Muscle layer of colon (tissue), 2 donors: Measurements from ENCODE around the gene TRHDE.

ENCODE experiments used
- H3K27ac ChIP-seq: one replicate; pipeline ENCODE4 v1.7.0; 2013; ENCODE audit warnings: low read depth, mild to moderate bottlenecking, low read length, moderate library complexity
- H3K27me3 ChIP-seq, 2 donors: one replicate each; pipeline ENCODE4 v1.7.0; 2013; ENCODE audit warnings: low read length in 2 of 2, mild to moderate bottlenecking in 2 of 2; ENCODE audit not compliant: insufficient read depth in 2 of 2, control insufficient read depth in 1 of 2
- H3K36me3 ChIP-seq: one replicate; pipeline ENCODE4 v1.7.0; 2013; ENCODE audit warnings: mild to moderate bottlenecking, low read length; ENCODE audit not compliant: insufficient read depth
- H3K4me1 ChIP-seq: one replicate; pipeline ENCODE4 v1.7.0; 2013; ENCODE audit warnings: mild to moderate bottlenecking, low read length; ENCODE audit not compliant: insufficient read depth
- H3K4me3 ChIP-seq, 2 donors: one replicate each; pipeline ENCODE4 v1.7.0; 2013; ENCODE audit warnings: low read length in 2 of 2, low read depth in 1 of 2, mild to moderate bottlenecking in 1 of 2, moderate library complexity in 1 of 2
- H3K9ac ChIP-seq: one replicate; pipeline ENCODE4 v1.7.0; 2013; ENCODE audit warnings: low read length
- H3K9me3 ChIP-seq: one replicate; pipeline ENCODE4 v1.7.0; 2013; ENCODE audit warnings: mild to moderate bottlenecking, low read length
- donor health status: abdominal sarcoma.
- donor health status: Adenocarcinoma of cecum.

The TRHDE gene, protein sequence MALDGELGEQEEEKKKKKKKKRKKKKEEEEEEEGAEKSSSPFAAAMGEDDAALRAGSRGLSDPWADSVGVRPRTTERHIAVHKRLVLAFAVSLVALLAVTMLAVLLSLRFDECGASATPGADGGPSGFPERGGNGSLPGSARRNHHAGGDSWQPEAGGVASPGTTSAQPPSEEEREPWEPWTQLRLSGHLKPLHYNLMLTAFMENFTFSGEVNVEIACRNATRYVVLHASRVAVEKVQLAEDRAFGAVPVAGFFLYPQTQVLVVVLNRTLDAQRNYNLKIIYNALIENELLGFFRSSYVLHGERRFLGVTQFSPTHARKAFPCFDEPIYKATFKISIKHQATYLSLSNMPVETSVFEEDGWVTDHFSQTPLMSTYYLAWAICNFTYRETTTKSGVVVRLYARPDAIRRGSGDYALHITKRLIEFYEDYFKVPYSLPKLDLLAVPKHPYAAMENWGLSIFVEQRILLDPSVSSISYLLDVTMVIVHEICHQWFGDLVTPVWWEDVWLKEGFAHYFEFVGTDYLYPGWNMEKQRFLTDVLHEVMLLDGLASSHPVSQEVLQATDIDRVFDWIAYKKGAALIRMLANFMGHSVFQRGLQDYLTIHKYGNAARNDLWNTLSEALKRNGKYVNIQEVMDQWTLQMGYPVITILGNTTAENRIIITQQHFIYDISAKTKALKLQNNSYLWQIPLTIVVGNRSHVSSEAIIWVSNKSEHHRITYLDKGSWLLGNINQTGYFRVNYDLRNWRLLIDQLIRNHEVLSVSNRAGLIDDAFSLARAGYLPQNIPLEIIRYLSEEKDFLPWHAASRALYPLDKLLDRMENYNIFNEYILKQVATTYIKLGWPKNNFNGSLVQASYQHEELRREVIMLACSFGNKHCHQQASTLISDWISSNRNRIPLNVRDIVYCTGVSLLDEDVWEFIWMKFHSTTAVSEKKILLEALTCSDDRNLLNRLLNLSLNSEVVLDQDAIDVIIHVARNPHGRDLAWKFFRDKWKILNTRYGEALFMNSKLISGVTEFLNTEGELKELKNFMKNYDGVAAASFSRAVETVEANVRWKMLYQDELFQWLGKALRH

DNA sequence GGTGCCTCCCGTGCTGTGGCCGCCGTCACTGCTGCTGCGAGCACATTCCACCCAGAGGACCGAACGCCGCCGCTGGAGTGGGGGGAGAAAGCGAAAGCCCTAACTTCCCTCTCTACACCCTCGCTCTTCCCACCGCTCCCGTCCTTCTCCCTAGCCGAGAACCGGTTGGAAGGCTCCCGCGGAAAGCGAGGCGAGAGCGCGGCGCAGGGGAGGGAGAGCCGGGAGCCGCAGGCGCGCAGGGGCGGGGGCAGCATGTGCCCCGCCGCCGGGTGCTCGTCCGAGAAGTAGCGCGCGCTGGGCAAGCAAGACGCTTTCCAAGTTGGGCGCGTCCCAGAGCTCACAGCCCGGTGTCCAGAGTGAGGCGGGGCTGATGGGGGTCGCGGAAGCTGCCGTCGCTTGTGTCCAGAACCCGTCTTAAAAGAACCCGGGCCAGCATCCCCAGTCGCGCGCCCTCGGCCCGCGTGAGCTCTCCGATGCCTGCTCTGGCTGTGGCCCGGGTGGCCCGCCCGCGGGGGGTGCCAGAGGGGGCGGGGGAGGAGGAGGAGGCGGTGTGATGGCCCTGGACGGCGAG is at the start of gene TRHDE:
TSS of gene TRHDE (plus strand) at position 280 of the 571 bp plus-strand sequence. CDS start at position 554, 274 bp downstream.
- Histone ChIP-seq H3K27ac (no peak within 1 kb of the TSS), H3K27me3 (peaks cover 29 to 38% of the 10 kb centered on the region in 2 donors), H3K9me3 (no peaks in the 10 kb centered on the region), H3K4me3 (peak within 1 kb of the TSS; percentile 47 to 69), H3K9ac (no peak within 1 kb of the TSS), H3K36me3 (no peaks in the 10 kb centered on the region), H3K4me1 (peaks cover 14% of the 10 kb centered on the region)

GRCh38 chr12:72226510-72226909 is 45.7 kb upstream of the TRHDE start:
- H3K27me3 ChIP-seq: no peaks in the 10 kb centered on the region
- no peak overlapping the region for H3K27ac ChIP-seq
- H3K9me3 ChIP-seq: no peaks in the 10 kb centered on the region
- no peaks in the 10 kb centered on the region for H3K4me1 ChIP-seq
- no peak overlapping the region for H3K9ac ChIP-seq
- H3K36me3 ChIP-seq: no peaks in the 10 kb centered on the region
- no peak overlapping the region for H3K4me3 ChIP-seq

- no peaks in the 10 kb centered on the region for H3K36me3 ChIP-seq
- no peak overlapping the region for H3K9ac ChIP-seq
- no peaks in the 10 kb centered on the region for H3K4me1 ChIP-seq
- no peak overlapping the region for H3K27ac ChIP-seq
- no peaks in the 10 kb centered on the region for H3K9me3 ChIP-seq
- H3K4me3 ChIP-seq: no peak overlapping the region
- H3K27me3 ChIP-seq: no peaks in the 10 kb centered on the region
Measured at GRCh38 chr12:72228424-72228823, 43.7 kb upstream of the TRHDE start.

GRCh38 chr12:72230589-72230988 is 41.6 kb upstream of the TRHDE start:
- H3K9me3 ChIP-seq: no peaks in the 10 kb centered on the region
- H3K9ac ChIP-seq: no peak overlapping the region
- H3K4me3 ChIP-seq: no peak overlapping the region
- no peaks in the 10 kb centered on the region for H3K27me3 ChIP-seq
- no peaks in the 10 kb centered on the region for H3K4me1 ChIP-seq
- H3K36me3 ChIP-seq: no peaks in the 10 kb centered on the region
- H3K27ac ChIP-seq: no peak overlapping the region

- Histone ChIP-seq H3K9ac (no peak overlapping the region), H3K4me1 (no peaks in the 10 kb centered on the region), H3K36me3 (no peaks in the 10 kb centered on the region), H3K27me3 (no peaks in the 10 kb centered on the region), H3K4me3 (no peak overlapping the region), H3K9me3 (no peaks in the 10 kb centered on the region), H3K27ac (no peak overlapping the region)
Measured at GRCh38 chr12:72234886-72235285, 37.3 kb upstream of the TRHDE start.

DNA sequence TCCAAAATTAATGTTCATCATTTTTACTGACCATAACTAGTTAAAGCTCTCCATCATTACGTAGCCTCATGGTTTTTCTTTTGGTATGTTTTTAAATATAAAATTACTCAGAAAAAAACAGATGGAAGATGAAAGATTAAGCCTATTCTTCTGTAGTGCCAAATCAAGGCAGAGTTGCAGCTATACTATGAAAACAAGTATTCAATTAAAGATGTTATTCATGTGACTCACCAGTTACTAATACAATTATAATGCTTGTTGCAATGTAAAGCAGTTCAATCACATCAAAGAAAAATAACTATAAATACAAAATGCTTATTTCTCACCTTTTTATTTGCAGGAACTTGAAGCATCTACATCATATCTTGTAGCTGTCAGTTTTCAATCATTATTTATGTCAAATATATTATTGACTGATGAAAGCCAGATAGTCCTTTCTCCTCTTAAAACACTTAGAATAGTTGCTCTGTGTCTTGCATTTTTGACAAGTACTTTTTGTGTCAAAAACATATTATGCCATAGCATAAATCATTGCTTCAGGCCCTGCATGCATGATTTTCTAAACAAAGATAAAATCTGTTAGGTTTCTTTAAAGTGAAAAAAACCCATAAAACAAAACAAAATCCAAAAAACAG is 36.0 kb upstream of the TRHDE start:
- Histone ChIP-seq H3K9me3 (no peaks in the 10 kb centered on the region), H3K27ac (no peak overlapping the region), H3K36me3 (no peaks in the 10 kb centered on the region), H3K9ac (no peak overlapping the region), H3K27me3 (no peaks in the 10 kb centered on the region), H3K4me1 (no peaks in the 10 kb centered on the region), H3K4me3 (no peak overlapping the region)

- H3K36me3 ChIP-seq: no peaks in the 10 kb centered on the region
- H3K9ac ChIP-seq: no peak overlapping the region
- no peak overlapping the region for H3K4me3 ChIP-seq
- no peaks in the 10 kb centered on the region for H3K4me1 ChIP-seq
- H3K9me3 ChIP-seq: no peaks in the 10 kb centered on the region
- no peak overlapping the region for H3K27ac ChIP-seq
- no peaks in the 10 kb centered on the region for H3K27me3 ChIP-seq
Measured at GRCh38 chr12:72241552-72241951, 30.6 kb upstream of the TRHDE start.

DNA sequence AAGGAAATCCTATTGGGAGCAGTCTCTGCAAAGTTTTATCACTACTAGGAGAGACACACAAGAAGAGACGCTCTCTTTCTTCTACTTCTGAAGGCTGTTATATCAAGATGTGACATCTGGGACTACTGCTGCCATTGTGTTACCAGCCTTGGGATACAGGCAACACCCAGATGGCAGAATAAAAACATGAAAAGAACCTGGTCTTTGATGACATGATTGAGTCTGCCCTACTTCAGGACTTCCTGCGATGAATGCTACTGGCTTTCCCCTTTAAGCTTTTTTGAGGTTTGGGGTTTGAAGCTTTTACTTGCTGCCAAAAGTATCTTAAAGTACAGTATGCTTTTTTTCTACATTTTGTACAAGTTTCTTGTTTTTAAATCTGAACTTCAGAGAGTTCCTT is 29.2 kb upstream of the TRHDE start:
- Histone ChIP-seq H3K9me3 (no peaks in the 10 kb centered on the region), H3K9ac (no peak overlapping the region), H3K27ac (no peak overlapping the region), H3K36me3 (no peaks in the 10 kb centered on the region), H3K4me1 (no peaks in the 10 kb centered on the region), H3K27me3 (no peaks in the 10 kb centered on the region), H3K4me3 (no peak overlapping the region)

DNA sequence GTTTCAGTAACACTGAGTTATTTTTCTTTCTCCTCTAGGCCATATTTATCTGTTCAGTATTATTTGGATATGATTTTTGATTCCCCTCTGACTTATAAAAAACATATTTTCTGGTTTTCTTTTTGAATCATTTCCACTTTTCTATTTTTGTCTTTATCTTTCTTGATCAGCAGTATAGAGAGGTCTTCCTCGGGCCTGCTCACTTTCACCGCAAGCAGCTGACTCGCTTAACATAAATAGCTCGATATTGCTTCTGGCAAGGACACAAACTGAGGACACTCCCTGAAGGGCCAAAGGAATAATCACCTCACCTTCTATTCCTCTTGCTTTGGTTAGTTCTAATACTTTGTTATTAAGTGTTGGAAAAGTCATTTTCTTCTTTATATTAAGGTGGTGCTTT is 25.8 kb upstream of the TRHDE start:
- Histone ChIP-seq H3K36me3 (no peaks in the 10 kb centered on the region), H3K4me3 (no peak overlapping the region), H3K4me1 (no peaks in the 10 kb centered on the region), H3K27me3 (no peaks in the 10 kb centered on the region), H3K9ac (no peak overlapping the region), H3K27ac (no peak overlapping the region), H3K9me3 (no peaks in the 10 kb centered on the region)

DNA sequence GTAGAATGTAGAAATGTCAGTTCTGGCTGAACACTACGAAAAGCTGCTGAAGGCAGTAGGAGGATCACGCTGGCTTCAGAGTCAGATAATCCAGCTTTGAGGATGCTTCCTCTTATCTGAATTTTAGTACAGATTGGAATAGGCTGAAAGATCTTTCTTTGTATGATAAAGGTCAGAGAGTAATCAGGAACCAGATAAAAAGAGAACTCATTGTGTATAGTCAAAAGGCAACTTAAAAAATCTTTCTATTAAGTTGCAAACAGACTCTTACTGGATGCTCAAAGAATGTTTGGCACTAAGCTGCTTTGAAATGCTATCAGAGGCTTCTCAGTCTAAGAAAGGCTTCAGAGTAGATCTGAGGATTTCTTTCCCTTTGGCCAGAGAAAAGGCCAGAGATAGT is 21.8 kb upstream of the TRHDE start:
- H3K9ac ChIP-seq: no peak overlapping the region
- H3K4me1 ChIP-seq: no peaks in the 10 kb centered on the region
- H3K36me3 ChIP-seq: no peaks in the 10 kb centered on the region
- no peaks in the 10 kb centered on the region for H3K9me3 ChIP-seq
- H3K27me3 ChIP-seq: no peaks in the 10 kb centered on the region
- no peak overlapping the region for H3K4me3 ChIP-seq
- no peak overlapping the region for H3K27ac ChIP-seq

DNA sequence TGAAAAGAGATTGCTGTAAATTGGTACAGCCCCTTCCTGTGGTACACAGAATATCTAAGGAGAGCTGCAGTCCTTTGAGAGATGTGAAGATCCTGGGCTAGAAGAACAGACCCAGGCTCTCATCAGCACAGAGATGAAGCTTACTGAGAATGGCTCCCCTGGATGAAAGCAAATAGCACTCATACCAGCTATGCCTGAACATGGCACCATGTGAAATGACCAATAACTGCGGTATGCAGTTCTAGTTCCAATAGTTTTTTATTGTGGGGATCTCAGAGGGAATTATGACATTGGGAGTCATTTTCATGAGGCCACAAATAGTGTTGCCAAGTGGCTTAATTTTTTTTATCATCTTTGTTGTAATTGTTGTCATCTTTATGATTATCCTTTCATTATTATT is 15.4 kb upstream of the TRHDE start:
- H3K27ac ChIP-seq: no peak overlapping the region
- no peaks in the 10 kb centered on the region for H3K36me3 ChIP-seq
- H3K4me1 ChIP-seq: no peaks in the 10 kb centered on the region
- no peaks in the 10 kb centered on the region for H3K9me3 ChIP-seq
- no peak overlapping the region for H3K4me3 ChIP-seq
- H3K9ac ChIP-seq: no peak overlapping the region
- H3K27me3 ChIP-seq: no peaks in the 10 kb centered on the region
